ENCODE data around the gene S100A11.

S100A11 gene

DNA sequence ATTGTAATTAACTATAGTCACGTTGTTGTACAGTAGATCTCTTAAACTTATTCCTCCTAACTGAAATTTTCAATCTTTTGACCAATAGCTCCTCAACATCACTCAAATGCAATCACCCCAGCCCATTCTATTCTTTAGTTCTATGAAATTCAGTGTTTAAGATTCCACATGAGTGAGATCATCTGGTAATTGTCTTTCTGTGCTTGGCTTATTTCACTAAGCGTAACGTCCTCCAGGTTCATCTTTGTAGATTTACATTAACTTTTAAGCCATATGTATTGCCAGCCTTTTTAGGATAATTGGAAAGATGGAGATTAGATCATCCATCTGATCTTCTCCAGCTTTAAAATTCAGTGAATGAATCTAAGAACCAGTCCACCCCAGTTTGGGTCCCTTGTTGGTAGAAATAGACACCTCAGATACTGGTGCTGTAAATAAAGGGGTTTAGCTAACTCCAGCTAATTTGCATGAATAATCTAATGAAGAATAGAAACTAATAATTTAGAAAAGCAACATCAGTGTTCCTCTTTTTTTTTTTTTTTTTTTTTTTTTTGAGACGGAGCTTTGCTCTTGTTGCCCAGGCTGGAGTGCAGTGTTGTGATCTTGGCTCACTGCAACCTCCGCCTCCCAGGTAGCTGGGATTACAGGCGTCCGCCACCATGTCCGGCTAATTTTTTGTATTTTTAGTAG, 50.2 kb downstream of the S100A11 start:
- DNase-seq (ENCODE audit: low spot score), result peak; percentile 51
- peak; percentile 77 for FAIRE-seq

DNA sequence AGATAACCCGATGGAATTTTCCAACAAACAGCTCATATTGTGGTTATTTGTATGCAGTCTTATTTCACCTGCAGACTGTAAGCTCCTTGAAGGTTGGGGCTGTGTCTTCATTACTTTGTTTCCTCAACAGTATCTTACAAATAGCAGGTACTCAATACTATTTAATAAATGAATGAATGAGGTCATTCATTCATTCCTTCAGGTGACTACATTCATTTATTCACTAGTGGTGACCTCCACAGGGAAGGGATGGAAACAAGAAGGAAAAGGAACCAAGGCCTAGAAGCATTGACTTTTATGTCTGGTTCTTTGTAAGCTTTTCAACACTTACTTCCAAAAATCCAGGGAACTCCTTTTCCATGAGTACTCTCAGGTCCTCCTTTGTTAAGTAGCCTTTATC, 51.0 kb downstream of the S100A11 start:
- DNase-seq (ENCODE audit: low spot score), result no peak
- FAIRE-seq, result no peak

- DNase-seq (ENCODE audit: low spot score), result no peak
- no peak for FAIRE-seq
Measured at GRCh38 chr1:151985270-151985669, 51.5 kb downstream of the S100A11 start.

DNA sequence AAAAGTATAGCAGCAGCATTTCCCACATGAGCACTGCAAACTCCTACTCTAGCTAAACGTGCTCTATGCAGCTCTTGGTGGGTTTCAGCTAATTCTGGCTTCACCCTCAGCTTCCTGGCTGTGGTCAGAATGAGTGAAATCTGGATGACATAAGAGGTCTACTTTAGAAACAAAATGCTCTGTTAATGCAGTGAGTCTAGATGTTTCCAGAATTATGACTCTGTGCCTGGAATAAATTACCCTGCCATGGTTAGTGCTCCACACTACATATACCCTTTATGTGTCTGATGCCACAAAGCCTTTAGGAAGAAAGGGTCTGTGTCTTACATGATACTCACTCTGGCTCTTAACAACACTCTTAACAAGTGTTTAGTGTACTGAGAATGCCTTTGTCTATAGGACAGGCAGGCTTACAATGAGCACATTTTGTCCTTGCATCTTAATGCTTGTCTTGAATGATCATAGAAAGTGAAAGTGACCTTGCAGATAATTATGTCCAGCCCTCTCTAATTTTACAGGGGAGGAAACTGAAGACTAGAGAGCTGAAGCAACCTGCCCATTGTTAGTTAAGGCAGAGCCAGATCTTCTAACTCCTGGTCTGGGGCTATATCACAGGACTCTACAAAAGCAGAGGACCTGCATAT, 52.4 kb downstream of the S100A11 start:
- DNase-seq (ENCODE audit: low spot score) (no peak), FAIRE-seq (no peak)
